ENCODE results near the gene LTF. TPM values are rescaled to one million over a fixed set of nuclear protein-coding genes. Genes with fewer than 3 reads are reported as not detected.

The LTF gene
- total RNA-seq, 2 experiments from 2014 or later = not detected

GRCh38 chr3:46448721-46449120, 16.0 kb downstream of the LTF start:
- TF ChIP-seq CTCF (conservative IDR thresholded peaks at IDR 0.05; ENCODE audit: low read length) (no peak), EZH2phosphoT487 (IDR thresholded peaks at IDR 0.05; ENCODE audit: borderline replicate concordance, low read depth, low read length) (no peak)
- BruUV-seq (replicated peaks) = no TSS peak
- ChIA-PET CTCF (ENCODE audit: unreplicated experiment) (no interaction called here), POLR2A (no interaction called here)
- no peaks in the 10 kb centered on the region for H3K36me3 ChIP-seq (ENCODE audit: insufficient read depth, low read length)
- no peak for DNase-seq (ENCODE audit: low spot score)
- H3K27ac ChIP-seq (ENCODE audit: low read depth, low read length, poor library complexity, severe bottlenecking) = no peak overlapping the region
- H3K9me2 ChIP-seq (ENCODE audit: insufficient read depth, low read length) = no peaks in the 10 kb centered on the region
- no peaks in the 10 kb centered on the region for H3K4me1 ChIP-seq (ENCODE audit: insufficient read depth, low read length, poor library complexity, severe bottlenecking)
- H4K20me1 ChIP-seq (ENCODE audit: insufficient read depth, low read length) = no peaks in the 10 kb centered on the region
- no peaks in the 10 kb centered on the region for H3K9me3 ChIP-seq (ENCODE audit: low read length)
- H3K4me2 ChIP-seq (ENCODE audit: low read length) = no peak overlapping the region
- intact Hi-C loops (cut with micrococcal nuclease; ENCODE audit: unreplicated experiment) = no loop called here
- H3K4me3 ChIP-seq (ENCODE audit: low read depth, low read length, poor library complexity, severe bottlenecking) = no peak overlapping the region
- H3K79me2 ChIP-seq (ENCODE audit: insufficient read depth, low read depth, low read length) = no peaks in the 10 kb centered on the region
- no peak overlapping the region for H2AFZ ChIP-seq (ENCODE audit: low read length)

- Histone ChIP-seq H3K27ac (ENCODE audit: low read depth, low read length, poor library complexity, severe bottlenecking) (no peak overlapping the region), H4K20me1 (ENCODE audit: insufficient read depth, low read length) (no peaks in the 10 kb centered on the region), H3K4me3 (ENCODE audit: low read depth, low read length, poor library complexity, severe bottlenecking) (no peak overlapping the region), H3K4me2 (ENCODE audit: low read length) (no peak overlapping the region), H3K9me3 (ENCODE audit: low read length) (no peaks in the 10 kb centered on the region), H3K9me2 (ENCODE audit: insufficient read depth, low read length) (no peaks in the 10 kb centered on the region), H3K4me1 (ENCODE audit: insufficient read depth, low read length, poor library complexity, severe bottlenecking) (no peaks in the 10 kb centered on the region), H3K36me3 (ENCODE audit: insufficient read depth, low read length) (no peaks in the 10 kb centered on the region), H3K79me2 (ENCODE audit: insufficient read depth, low read depth, low read length) (no peaks in the 10 kb centered on the region), H2AFZ (ENCODE audit: low read length) (no peak overlapping the region)
- ChIA-PET CTCF (ENCODE audit: unreplicated experiment) (no interaction called here), POLR2A (no interaction called here)
- no TSS peak for BruUV-seq (replicated peaks)
- no peak for DNase-seq (ENCODE audit: low spot score)
- TF ChIP-seq EZH2phosphoT487 (IDR thresholded peaks at IDR 0.05; ENCODE audit: borderline replicate concordance, low read depth, low read length) (no peak), CTCF (conservative IDR thresholded peaks at IDR 0.05; ENCODE audit: low read length) (no peak)
- intact Hi-C loops (cut with micrococcal nuclease; ENCODE audit: unreplicated experiment) = no loop called here
Measured at GRCh38 chr3:46447228-46447985, 17.3 kb downstream of the LTF start.
